HG03280 (cell line): ENCODE data around the gene TNFRSF19.

Experiments
- ATAC-seq: cut with Tn5 transposase; IDR thresholded peaks from one replicate; pipeline ENCODE4 v1.9.1; 2021; ENCODE audit warnings: mild to moderate bottlenecking, moderate library complexity; ENCODE audit not compliant: unreplicated experiment

TNFRSF19 gene

GRCh38 chr13:23622985-23623384 lies 52.8 kb downstream of the TNFRSF19 start:
- peak; percentile 64 for ATAC-seq

- no peak for ATAC-seq
Observed at GRCh38 chr13:23623394-23623793, 53.2 kb downstream of the TNFRSF19 start.

- ATAC-seq = no peak
Observed at GRCh38 chr13:23626700-23627099, 56.5 kb downstream of the TNFRSF19 start.

- no peak for ATAC-seq
Observed at GRCh38 chr13:23627410-23627809, 57.2 kb downstream of the TNFRSF19 start.

GRCh38 chr13:23628250-23628649 lies 58.0 kb downstream of the TNFRSF19 start:
- no peak for ATAC-seq

- no peak for ATAC-seq
Observed at GRCh38 chr13:23628765-23629565, 58.8 kb downstream of the TNFRSF19 start.

GRCh38 chr13:23629566-23630272 lies 59.5 kb downstream of the TNFRSF19 start:
- ATAC-seq = no peak

- ATAC-seq = no peak
Observed at GRCh38 chr13:23630349-23631093, 60.3 kb downstream of the TNFRSF19 start.

- no peak for ATAC-seq
Observed at GRCh38 chr13:23631311-23632047, 61.3 kb downstream of the TNFRSF19 start.

GRCh38 chr13:23632048-23632582 lies 61.9 kb downstream of the TNFRSF19 start:
- no peak for ATAC-seq

- ATAC-seq = no peak
Observed at GRCh38 chr13:23632741-23633140, 62.5 kb downstream of the TNFRSF19 start.

- no peak for ATAC-seq
Observed at GRCh38 chr13:23634897-23635296, 64.7 kb downstream of the TNFRSF19 start.

GRCh38 chr13:23636360-23636759 lies 66.1 kb downstream of the TNFRSF19 start:
- ATAC-seq = no peak

- ATAC-seq = no peak
Observed at GRCh38 chr13:23637829-23638228, 67.6 kb downstream of the TNFRSF19 start.

GRCh38 chr13:23639674-23640073 lies 69.5 kb downstream of the TNFRSF19 start:
- ATAC-seq = no peak

- ATAC-seq = no peak
Observed at GRCh38 chr13:23642110-23642509, 71.9 kb downstream of the TNFRSF19 start.

- ATAC-seq = no peak
Observed at GRCh38 chr13:23643338-23644125, 73.3 kb downstream of the TNFRSF19 start.

- no peak for ATAC-seq
Observed at GRCh38 chr13:23644126-23644419, 73.9 kb downstream of the TNFRSF19 start.

- ATAC-seq = no peak
Observed at GRCh38 chr13:23644527-23645138, 74.4 kb downstream of the TNFRSF19 start.

- no peak for ATAC-seq
Observed at GRCh38 chr13:23645851-23646250, 75.6 kb downstream of the TNFRSF19 start.
